Fibroblast of lung (primary cell): ENCODE results near the gene SSH2.

ENCODE experiments used
- EZH2 ChIP-seq: IDR thresholded peaks from 2 replicates; pipeline ENCODE4 v1.5.1; 2012; ENCODE audit warnings: low read length, control low read depth, mild to moderate bottlenecking; ENCODE audit errors: missing control alignments
- TF ChIP-seq, protein P1 (sequence below), 2 donors: IDR thresholded peaks in 1 of 2; conservative IDR thresholded peaks in 1 of 2; 1 replicate in 1 of 2; 2 replicates in 1 of 2; pipeline ENCODE4 v1.5.1; 2011 to 2012; ENCODE audit warnings: low read length in 2 of 2, control low read depth in 1 of 2, inconsistent platforms in 1 of 2, low read depth in 1 of 2, mild to moderate bottlenecking in 1 of 2

DNA sequence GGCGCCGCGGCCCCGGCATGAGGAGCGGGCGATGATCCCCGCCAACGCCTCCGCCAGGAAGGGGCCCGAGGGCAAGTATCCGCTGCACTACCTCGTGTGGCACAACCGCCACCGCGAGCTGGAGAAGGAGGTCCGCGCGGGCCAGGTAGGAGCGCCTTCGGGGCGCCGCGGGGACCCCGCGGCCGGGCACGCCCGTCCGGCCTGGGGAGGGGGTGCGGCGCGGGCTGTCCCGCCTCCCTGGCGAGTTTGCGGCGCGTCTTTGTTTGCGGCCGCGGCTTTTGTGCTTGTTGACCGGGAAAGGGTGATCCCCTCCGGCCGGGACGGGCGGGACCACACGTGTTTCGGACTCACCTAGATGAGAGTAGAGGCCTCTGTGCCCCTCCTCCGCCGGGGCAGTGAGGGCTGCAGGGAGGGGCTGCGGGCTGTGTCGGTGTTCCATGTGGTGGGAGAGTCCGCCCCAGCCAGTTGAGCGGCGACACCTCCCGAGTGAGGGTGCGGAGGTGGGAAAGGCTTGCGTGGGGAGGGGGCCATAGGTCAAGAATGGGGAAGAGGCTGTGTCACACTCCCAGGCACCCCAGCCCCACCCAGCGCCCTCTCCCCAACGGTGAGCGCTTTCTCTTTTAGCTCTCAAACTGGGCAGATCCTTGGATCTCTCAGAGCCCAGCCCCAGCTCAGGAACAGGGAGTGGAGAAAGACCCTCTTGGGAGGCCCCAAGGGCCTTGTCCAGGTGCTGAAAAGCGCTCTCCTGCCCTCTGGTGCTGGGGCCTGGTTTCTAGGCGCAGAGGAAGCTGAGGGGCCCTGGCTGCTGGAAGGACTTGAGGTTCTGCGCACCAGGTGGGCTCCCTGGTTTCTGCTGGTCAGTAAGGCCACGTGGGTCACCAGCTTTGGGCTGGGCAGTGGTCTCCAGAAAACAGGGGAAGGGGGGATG, 336.2 kb downstream of the SSH2 start:
- TF ChIP-seq, protein P1, sequence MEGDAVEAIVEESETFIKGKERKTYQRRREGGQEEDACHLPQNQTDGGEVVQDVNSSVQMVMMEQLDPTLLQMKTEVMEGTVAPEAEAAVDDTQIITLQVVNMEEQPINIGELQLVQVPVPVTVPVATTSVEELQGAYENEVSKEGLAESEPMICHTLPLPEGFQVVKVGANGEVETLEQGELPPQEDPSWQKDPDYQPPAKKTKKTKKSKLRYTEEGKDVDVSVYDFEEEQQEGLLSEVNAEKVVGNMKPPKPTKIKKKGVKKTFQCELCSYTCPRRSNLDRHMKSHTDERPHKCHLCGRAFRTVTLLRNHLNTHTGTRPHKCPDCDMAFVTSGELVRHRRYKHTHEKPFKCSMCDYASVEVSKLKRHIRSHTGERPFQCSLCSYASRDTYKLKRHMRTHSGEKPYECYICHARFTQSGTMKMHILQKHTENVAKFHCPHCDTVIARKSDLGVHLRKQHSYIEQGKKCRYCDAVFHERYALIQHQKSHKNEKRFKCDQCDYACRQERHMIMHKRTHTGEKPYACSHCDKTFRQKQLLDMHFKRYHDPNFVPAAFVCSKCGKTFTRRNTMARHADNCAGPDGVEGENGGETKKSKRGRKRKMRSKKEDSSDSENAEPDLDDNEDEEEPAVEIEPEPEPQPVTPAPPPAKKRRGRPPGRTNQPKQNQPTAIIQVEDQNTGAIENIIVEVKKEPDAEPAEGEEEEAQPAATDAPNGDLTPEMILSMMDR (conservative IDR thresholded peaks at IDR 0.05 in 1 of 2, IDR thresholded peaks at IDR 0.05 in 1 of 2; ENCODE audit: low read depth in 1 of 2, low read length in 2 of 2): peak in 1 of 2 donors; percentile 21
- no peak for TF ChIP-seq EZH2
